GM21723 (cell line): ENCODE data around the gene C1orf115.
"Not testable (repeated sequence)": the region's sequence is repeated elsewhere in the genome, so short reads cannot be mapped to it uniquely, and the experiment has no call there.

Experiments
- ATAC-seq: cut with Tn5 transposase; IDR thresholded peaks from one replicate; pipeline ENCODE4 v1.9.1; 2021; ENCODE audit warnings: mild to moderate bottlenecking, moderate library complexity; ENCODE audit not compliant: unreplicated experiment

C1orf115 gene

GRCh38 chr1:220692436-220693228 is 2.5 kb downstream of the C1orf115 start:
- ATAC-seq = no peak

- ATAC-seq = no peak
Measured at GRCh38 chr1:220694866-220695382, 4.8 kb downstream of the C1orf115 start.

- no peak for ATAC-seq
Measured at GRCh38 chr1:220695426-220695825, 5.3 kb downstream of the C1orf115 start.

- ATAC-seq = no peak
Measured at GRCh38 chr1:220696226-220696862, 6.2 kb downstream of the C1orf115 start.

GRCh38 chr1:220696863-220697231 is 6.7 kb downstream of the C1orf115 start:
- ATAC-seq = no peak

GRCh38 chr1:220697326-220697725 is 7.2 kb downstream of the C1orf115 start:
- ATAC-seq = no peak

- no peak for ATAC-seq
Measured at GRCh38 chr1:220698607-220699016, 8.4 kb downstream of the C1orf115 start.

GRCh38 chr1:220699044-220699443 is 8.9 kb downstream of the C1orf115 start:
- ATAC-seq = no peak

- ATAC-seq = no peak
Measured at GRCh38 chr1:220700556-220701179, 10.5 kb downstream of the C1orf115 start.

- ATAC-seq = no peak
Measured at GRCh38 chr1:220701974-220702373, 11.8 kb downstream of the C1orf115 start.

- ATAC-seq = no peak
Measured at GRCh38 chr1:220702733-220703270, 12.6 kb downstream of the C1orf115 start.

- no peak for ATAC-seq
Measured at GRCh38 chr1:220703305-220703704, 13.1 kb downstream of the C1orf115 start.

GRCh38 chr1:220705782-220706181 is 15.6 kb downstream of the C1orf115 start:
- no peak for ATAC-seq

GRCh38 chr1:220706480-220706879 is 16.3 kb downstream of the C1orf115 start:
- ATAC-seq = no peak

- ATAC-seq = no peak
Measured at GRCh38 chr1:220707160-220707559, 17.0 kb downstream of the C1orf115 start.

GRCh38 chr1:220708244-220708643 is 18.1 kb downstream of the C1orf115 start:
- ATAC-seq = no peak

GRCh38 chr1:220708936-220709801 is 19.0 kb downstream of the C1orf115 start:
- no peak for ATAC-seq

GRCh38 chr1:220710333-220710732 is 20.2 kb downstream of the C1orf115 start:
- no peak for ATAC-seq

GRCh38 chr1:220711056-220711809 is 21.1 kb downstream of the C1orf115 start:
- peak; percentile 85 for ATAC-seq

- not testable (repeated sequence) for ATAC-seq
Measured at GRCh38 chr1:220715986-220716385, 25.8 kb downstream of the C1orf115 start.
